Body of pancreas (tissue), 4 donors: ENCODE results near the gene RAP1A. TPM values are rescaled to one million over a fixed set of nuclear protein-coding genes. Genes with fewer than 3 reads are reported as not detected.

Source experiments
- ATAC-seq: fragments of 150-250 bp; one replicate; pipeline ENCODE4 v1.9.1; 2016
- DNase-seq, 4 donors: peaks; one replicate each; pipeline ENCODE4 v3.0.0-alpha.2; 2019
- H3K27ac ChIP-seq, 4 donors: fragments of 200-600 bp; sonication (generic); 1 replicate in 3 of 4; 2 replicates in 1 of 4; pipeline versions ENCODE4 v1.5.1 to v1.6.1; 2016 to 2019; ENCODE audit warnings: mild to moderate bottlenecking in 1 of 4, mixed read lengths in 1 of 4, moderate library complexity in 1 of 4
- H3K27me3 ChIP-seq, 2 donors: fragments of 200-600 bp; sonication (generic); one replicate each; pipeline ENCODE4 v1.6.0; 2016; ENCODE audit warnings: mild to moderate bottlenecking in 1 of 2
- H3K36me3 ChIP-seq, 2 donors: fragments of 200-600 bp; sonication (generic); replicated peaks in 1 of 2; 2 replicates each; pipeline ENCODE4 v1.5.1; 2016; ENCODE audit warnings: low read depth in 2 of 2; ENCODE audit not compliant: insufficient read depth in 1 of 2
- H3K4me1 ChIP-seq: fragments of 200-600 bp; sonication (generic); one replicate; pipeline ENCODE4 v1.6.0; 2016
- H3K4me3 ChIP-seq, 2 donors: fragments of 200-600 bp; sonication (generic); 1 replicate in 1 of 2; 2 replicates in 1 of 2; pipeline ENCODE4 v1.5.1; 2016 to 2019
- H3K9me3 ChIP-seq, 3 donors: fragments of 200-600 bp; sonication (generic); 1 replicate in 2 of 3; 2 replicates in 1 of 3; pipeline ENCODE4 v1.5.1; 2016
- POLR2A ChIP-seq, 3 donors: fragments of 450-650 bp; IDR thresholded peaks; one replicate each; pipeline ENCODE4 v1.6.1; 2016; ENCODE audit warnings: antibody characterized with exemption in 3 of 3, mild to moderate bottlenecking in 2 of 3
- WGBS, 2 donors: methylation state at CpG; one replicate each; pipeline ENCODE4 v1.1.5; 2017; 5-methylcytosine and 5-hydroxymethylcytosine counted together
- intact Hi-C: fragments of 100-400 bp; cut with DNase I; formaldehyde crosslinking; loops from one replicate; pipeline ENCODE4 v1.15.1; 2023
- total RNA-seq, 2 donors: library from RNA; depleted of rRNA; stranded (reverse); fragments of >200 nt; gene quantifications; one replicate each; pipeline ENCODE4 v1.1.0, GENCODE V29; 2016
- TF ChIP-seq, protein P1 (sequence below), 7 experiments: fragments of 450-650 bp in 4 of 7; fragments of 200-600 bp in 3 of 7; sonication (generic) in 3 of 7; IDR thresholded peaks; one replicate each; pipeline ENCODE4 v1.5.1; 2016 to 2019; ENCODE audit warnings: antibody characterized with exemption in 7 of 7

The RAP1A gene
- total RNA-seq, 2 donors from 2014 or later = 16.2 to 16.6 TPM

DNA sequence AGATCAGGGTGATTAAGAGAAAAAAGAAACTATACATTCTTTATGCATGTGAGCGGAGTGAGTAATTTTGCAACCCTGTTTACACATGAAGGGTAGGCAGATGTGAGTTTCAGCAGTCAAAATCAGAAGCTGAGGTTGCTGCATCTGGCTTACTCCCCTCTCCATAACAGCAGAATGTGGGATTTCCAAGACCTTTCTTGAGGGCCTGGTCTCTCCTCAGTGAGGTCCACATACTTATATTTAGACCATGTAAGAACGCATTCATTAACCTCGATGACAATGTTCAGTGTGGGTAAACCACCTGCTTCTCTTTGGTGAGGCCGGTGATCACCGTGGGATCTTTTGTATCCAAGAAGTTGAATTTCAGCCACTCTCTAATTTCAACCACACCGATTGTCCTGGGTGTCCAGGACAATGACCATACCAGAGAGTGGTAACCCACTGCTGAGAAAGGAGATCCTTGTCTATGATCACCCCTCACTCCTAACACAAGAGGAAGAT, 18.7 kb upstream of the RAP1A start:
- DNase-seq (no peak), ATAC-seq (no peak)
- TF ChIP-seq, protein P1, sequence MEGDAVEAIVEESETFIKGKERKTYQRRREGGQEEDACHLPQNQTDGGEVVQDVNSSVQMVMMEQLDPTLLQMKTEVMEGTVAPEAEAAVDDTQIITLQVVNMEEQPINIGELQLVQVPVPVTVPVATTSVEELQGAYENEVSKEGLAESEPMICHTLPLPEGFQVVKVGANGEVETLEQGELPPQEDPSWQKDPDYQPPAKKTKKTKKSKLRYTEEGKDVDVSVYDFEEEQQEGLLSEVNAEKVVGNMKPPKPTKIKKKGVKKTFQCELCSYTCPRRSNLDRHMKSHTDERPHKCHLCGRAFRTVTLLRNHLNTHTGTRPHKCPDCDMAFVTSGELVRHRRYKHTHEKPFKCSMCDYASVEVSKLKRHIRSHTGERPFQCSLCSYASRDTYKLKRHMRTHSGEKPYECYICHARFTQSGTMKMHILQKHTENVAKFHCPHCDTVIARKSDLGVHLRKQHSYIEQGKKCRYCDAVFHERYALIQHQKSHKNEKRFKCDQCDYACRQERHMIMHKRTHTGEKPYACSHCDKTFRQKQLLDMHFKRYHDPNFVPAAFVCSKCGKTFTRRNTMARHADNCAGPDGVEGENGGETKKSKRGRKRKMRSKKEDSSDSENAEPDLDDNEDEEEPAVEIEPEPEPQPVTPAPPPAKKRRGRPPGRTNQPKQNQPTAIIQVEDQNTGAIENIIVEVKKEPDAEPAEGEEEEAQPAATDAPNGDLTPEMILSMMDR (IDR thresholded peaks at IDR 0.05) = no peak
- no peak for TF ChIP-seq POLR2A (IDR thresholded peaks at IDR 0.05)
- 84 to 89% methylated on average over 6 of the region's 6 CpGs for WGBS, 2 donors
- H3K9me3 ChIP-seq = no peaks in the 10 kb centered on the region
- no peaks in the 10 kb centered on the region for H3K27me3 ChIP-seq
- no peak overlapping the region for H3K27ac ChIP-seq
- no peaks in the 10 kb centered on the region for H3K36me3 ChIP-seq
- no peaks in the 10 kb centered on the region for H3K4me1 ChIP-seq
- intact Hi-C loops = no loop called here
- H3K4me3 ChIP-seq = no peak overlapping the region

DNA sequence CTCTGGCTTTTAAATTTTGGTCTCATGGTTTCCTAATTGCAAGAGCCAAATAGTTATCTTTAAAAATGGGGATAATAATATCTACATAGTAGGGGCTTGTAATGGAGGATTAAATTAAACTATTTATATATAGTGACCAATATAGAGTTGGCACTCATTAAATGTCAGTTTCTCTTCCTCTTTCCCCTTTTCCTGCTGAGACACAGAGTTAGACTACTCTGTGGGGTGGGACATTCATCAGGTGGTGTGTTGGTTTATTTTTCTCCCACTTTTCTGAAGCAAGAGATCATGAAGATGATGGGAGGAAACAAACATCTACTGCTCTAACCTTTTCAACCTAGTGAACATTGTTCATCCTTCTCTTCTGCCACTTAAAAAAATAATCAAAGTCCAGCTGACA, 17.3 kb upstream of the RAP1A start:
- H3K36me3 ChIP-seq = no peaks in the 10 kb centered on the region
- ATAC-seq (no peak), DNase-seq (no peak)
- no peaks in the 10 kb centered on the region for H3K9me3 ChIP-seq
- no peaks in the 10 kb centered on the region for H3K27me3 ChIP-seq
- no peak overlapping the region for H3K27ac ChIP-seq
- no peak overlapping the region for H3K4me3 ChIP-seq
- no peaks in the 10 kb centered on the region for H3K4me1 ChIP-seq
- TF ChIP-seq POLR2A (IDR thresholded peaks at IDR 0.05) = no peak
- TF ChIP-seq, protein P1 (IDR thresholded peaks at IDR 0.05) = no peak
- intact Hi-C loops = no loop called here

DNA sequence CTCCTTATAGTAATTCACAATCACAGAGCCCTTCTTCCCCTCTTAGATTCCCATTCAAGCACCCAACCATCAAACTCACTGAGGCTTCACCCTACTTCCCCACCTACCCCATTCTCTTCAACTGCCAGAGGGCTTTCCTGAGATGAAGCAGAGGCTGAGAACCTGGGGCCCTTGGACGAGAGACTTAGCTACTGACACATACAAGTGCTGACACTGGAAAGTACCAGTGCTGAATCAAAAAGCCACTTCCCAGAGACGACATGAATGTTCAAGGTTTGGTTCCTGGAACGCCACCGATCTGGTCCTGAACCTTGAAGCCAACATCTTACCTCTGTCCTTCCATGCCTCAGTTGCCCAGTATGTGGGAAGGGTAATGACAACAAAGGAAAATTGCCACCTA, 16.6 kb upstream of the RAP1A start:
- Histone ChIP-seq H3K9me3 (no peaks in the 10 kb centered on the region), H3K36me3 (no peaks in the 10 kb centered on the region), H3K27me3 (no peaks in the 10 kb centered on the region), H3K27ac (no peak overlapping the region), H3K4me1 (no peaks in the 10 kb centered on the region), H3K4me3 (no peak overlapping the region)
- intact Hi-C loops = no loop called here
- TF ChIP-seq, protein P1 (IDR thresholded peaks at IDR 0.05) = no peak
- no peak for TF ChIP-seq POLR2A (IDR thresholded peaks at IDR 0.05)
- 77 to 78% methylated on average over 4 of the region's 4 CpGs for WGBS, 2 donors
- DNase-seq (no peak), ATAC-seq (no peak)

DNA sequence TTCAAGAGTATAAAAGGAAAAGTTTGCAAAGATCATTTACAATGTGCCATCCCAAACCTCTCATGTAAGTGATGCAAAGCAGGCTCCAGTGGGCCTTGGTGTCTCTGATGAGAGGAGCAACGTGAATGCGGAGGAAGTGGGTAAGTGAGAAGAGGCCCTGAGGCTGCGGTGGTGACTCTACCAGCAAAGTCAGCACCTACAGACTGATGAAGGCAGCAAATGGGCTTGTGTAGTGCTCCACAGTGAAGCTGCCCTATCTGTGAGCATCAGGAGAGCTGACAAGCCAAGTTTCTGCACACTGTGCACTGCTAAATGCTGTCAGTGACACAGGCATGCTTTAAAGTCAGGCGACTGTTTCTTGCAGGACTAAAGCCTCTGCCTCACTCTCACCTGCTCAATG, 15.6 kb upstream of the RAP1A start:
- Histone ChIP-seq H3K27me3 (no peaks in the 10 kb centered on the region), H3K9me3 (no peaks in the 10 kb centered on the region), H3K4me3 (no peak overlapping the region), H3K27ac (no peak overlapping the region), H3K36me3 (no peaks in the 10 kb centered on the region), H3K4me1 (no peaks in the 10 kb centered on the region)
- DNase-seq = peak in 2 of 4 donors; percentile 23 to 42
- WGBS, 2 donors = 73 to 77% methylated on average over 3 to 4 of the region's 4 CpGs
- ATAC-seq = no peak
- no peak for TF ChIP-seq POLR2A (IDR thresholded peaks at IDR 0.05)
- TF ChIP-seq, protein P1 (IDR thresholded peaks at IDR 0.05) = no peak
- intact Hi-C loops = no loop called here

DNA sequence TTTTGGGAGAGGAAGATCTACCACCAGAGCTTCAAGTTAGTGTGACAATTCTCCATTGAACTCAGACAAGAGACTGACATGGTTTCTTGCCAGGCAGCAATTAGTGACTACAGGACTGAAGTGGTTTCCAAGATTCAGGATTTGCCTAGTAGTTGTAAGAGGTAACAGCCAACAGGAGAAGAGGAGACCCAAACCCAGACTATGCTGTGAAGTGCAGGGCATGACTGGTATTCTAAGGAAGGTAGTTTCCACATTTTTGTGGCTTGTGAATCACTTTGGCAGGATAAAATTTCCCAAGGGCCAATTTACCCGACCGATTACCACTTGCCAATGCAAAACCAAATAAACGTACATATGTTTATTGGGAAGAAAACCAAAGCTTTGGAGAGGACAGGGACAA, 14.7 kb upstream of the RAP1A start:
- Histone ChIP-seq H3K27me3 (no peaks in the 10 kb centered on the region), H3K4me1 (no peaks in the 10 kb centered on the region), H3K36me3 (no peaks in the 10 kb centered on the region), H3K27ac (no peak overlapping the region), H3K4me3 (no peak overlapping the region), H3K9me3 (no peaks in the 10 kb centered on the region)
- ATAC-seq (no peak), DNase-seq (no peak)
- WGBS, 2 donors = 82 to 83% methylated on average over 3 of the region's 3 CpGs
- intact Hi-C loops = no loop called here
- TF ChIP-seq POLR2A (IDR thresholded peaks at IDR 0.05) = no peak
- TF ChIP-seq, protein P1 (IDR thresholded peaks at IDR 0.05) = no peak
